ENCODE results near the gene WRAP53. TPM values are rescaled to one million over a fixed set of nuclear protein-coding genes. Genes with fewer than 3 reads are reported as not detected.

WRAP53 gene
- total RNA-seq, 1 donor from 2014 or later, result 14.9 TPM

GRCh38 chr17:7684851-7685532 lies 3.3 kb upstream of the WRAP53 start:
- DNase-seq (ENCODE audit: low read depth), result no peak
- H3K4me3 ChIP-seq (ENCODE audit: low read depth, low read length), result peak overlapping the region; percentile 93
- TF ChIP-seq CTCF (conservative IDR thresholded peaks at IDR 0.05; ENCODE audit: low read depth, low read length), result no peak

- peak overlapping the region; percentile 93 for H3K4me3 ChIP-seq (ENCODE audit: low read depth, low read length)
- no peak for TF ChIP-seq CTCF (conservative IDR thresholded peaks at IDR 0.05; ENCODE audit: low read depth, low read length)
- DNase-seq (ENCODE audit: low read depth), result no peak
These were observed 2.6 kb upstream of the WRAP53 start for GRCh38 chr17:7685533-7686221.

DNA sequence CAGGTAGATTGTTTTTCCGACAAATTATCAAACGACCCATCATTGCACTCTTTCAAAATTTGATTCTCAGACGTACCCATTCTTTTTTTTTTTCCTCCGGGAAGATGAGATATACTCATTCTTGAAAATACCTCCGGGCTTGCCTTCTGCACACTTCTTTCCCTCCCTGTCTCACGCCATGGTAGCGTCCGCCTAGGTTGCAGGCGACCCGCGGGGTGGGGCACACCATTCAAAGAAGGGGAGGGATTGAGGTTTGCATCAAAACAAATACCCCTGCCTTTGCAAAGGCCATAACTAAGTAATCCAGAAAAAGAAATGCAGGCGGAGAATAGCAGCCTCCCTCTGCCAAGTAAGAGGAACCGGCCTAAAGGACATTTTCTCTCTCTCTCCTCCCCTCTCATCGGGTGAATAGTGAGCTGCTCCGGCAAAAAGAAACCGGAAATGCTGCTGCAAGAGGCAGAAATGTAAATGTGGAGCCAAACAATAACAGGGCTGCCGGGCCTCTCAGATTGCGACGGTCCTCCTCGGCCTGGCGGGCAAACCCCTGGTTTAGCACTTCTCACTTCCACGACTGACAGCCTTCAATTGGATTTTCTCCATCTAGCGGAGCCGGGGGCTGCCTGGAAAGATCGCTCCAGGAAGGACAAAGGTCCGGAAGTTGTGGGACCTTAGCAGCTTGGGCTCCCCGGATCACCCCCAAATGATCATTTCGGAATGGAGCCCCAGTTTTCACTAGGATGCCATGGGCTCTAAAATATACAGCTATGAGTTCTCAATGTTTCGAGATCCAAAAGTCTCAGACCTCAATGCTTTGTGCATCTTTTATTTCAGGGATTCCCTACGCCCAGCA lies 1.8 kb upstream of the WRAP53 start:
- TF ChIP-seq CTCF (conservative IDR thresholded peaks at IDR 0.05; ENCODE audit: low read depth, low read length), result no peak
- peak; percentile 82 for DNase-seq (ENCODE audit: low read depth)
- peak overlapping the region; percentile 93 for H3K4me3 ChIP-seq (ENCODE audit: low read depth, low read length)

DNA sequence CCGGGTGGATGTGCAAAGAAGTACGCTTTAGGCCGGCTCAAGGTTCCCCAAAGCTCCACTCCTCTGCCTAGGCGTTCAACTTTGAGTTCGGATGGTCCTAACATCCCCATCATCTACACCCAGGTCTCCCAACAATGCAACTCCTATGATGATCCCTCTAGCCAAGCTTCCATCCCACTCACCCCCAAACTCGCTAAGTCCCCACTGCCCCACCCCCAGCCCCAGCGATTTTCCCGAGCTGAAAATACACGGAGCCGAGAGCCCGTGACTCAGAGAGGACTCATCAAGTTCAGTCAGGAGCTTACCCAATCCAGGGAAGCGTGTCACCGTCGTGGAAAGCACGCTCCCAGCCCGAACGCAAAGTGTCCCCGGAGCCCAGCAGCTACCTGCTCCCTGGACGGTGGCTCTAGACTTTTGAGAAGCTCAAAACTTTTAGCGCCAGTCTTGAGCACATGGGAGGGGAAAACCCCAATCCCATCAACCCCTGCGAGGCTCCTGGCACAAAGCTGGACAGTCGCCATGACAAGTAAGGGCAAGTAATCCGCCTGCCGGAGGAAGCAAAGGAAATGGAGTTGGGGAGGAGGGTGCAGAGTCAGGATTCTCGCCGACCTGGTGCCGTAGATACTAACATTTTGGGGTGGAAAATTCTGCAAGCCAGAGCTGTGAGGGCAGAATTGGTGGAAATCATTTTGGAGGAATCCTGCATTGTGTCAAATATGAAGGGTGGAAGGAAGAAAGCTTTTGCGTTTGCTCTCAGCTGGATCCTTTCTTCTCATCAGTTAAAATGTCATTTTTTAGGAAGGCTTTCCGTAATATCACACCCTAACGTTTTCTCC lies 987 bp upstream of the WRAP53 start, which contains the start of gene TP53:
TSS of gene TP53 (minus strand) at position 419 of the 836 bp plus-strand sequence. CDS start 10,896 bp downstream, outside the sequence.
- TF ChIP-seq CTCF (conservative IDR thresholded peaks at IDR 0.05; ENCODE audit: low read depth, low read length), result peak; percentile 20
- DNase-seq (ENCODE audit: low read depth), result peak; percentile 60
- H3K4me3 ChIP-seq (ENCODE audit: low read depth, low read length), result peak within 1 kb of the TSS; percentile 93

GRCh38 chr17:7688808-7689316 lies 585 bp downstream of the WRAP53 start:
- DNase-seq (ENCODE audit: low read depth), result no peak
- no peak for TF ChIP-seq CTCF (conservative IDR thresholded peaks at IDR 0.05; ENCODE audit: low read depth, low read length)
- H3K4me3 ChIP-seq (ENCODE audit: low read depth, low read length), result peak overlapping the region; percentile 93

DNA sequence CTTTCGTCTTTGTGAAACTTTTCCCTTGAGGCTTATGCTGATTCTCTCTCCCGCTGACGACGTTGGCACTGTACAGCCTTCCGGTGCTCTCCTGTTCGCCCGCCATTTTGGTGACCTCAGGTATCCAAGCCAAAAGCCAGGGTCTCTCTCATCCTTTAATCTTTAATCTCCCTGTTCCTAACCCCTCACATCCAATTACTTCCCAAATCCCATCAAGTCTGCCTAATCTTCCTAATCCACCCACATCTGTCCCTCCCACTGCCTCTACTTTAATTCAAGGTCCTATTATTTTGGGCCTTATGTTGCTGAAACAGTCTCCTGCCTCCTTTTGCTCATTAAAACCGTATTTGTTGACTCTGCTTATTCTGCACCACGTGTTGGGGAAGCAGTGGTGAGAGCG lies 7.3 kb downstream of the WRAP53 start:
- no peak overlapping the region for H3K4me3 ChIP-seq (ENCODE audit: low read depth, low read length)
- no peak for TF ChIP-seq CTCF (conservative IDR thresholded peaks at IDR 0.05; ENCODE audit: low read depth, low read length)
- no peak for DNase-seq (ENCODE audit: low read depth)

Data from epithelial cell of proximal tubule (primary cell).